GM12878 (cell line): Measurements from ENCODE around the gene ESR2.

Experiments used
- CBX5 ChIP-seq: sonication (generic); IDR thresholded peaks from 2 replicates; pipeline ENCODE4 v1.6.1; 2016; ENCODE audit warnings: low read depth, moderate library complexity, mild to moderate bottlenecking, inconsistent platforms
- CTCF ChIP-seq, 3 experiments: IDR thresholded peaks in 2 of 3; conservative IDR thresholded peaks in 1 of 3; 2 replicates each; pipeline ENCODE4 v1.5.1; 2011; ENCODE audit warnings: low read depth in 3 of 3, low read length in 3 of 3, mild to moderate bottlenecking in 3 of 3, control low read depth in 2 of 3, moderate library complexity in 2 of 3, inconsistent platforms in 1 of 3, mixed read lengths in 1 of 3; ENCODE audit not compliant: control insufficient read depth in 2 of 3, insufficient read depth in 1 of 3; ENCODE audit errors: extremely low read depth in 1 of 3
- E2F8 ChIP-seq: fragments of 450-650 bp; IDR thresholded peaks from 2 replicates; pipeline ENCODE4 v1.6.1; 2018; ENCODE audit warnings: mild to moderate bottlenecking, low read depth, moderate library complexity; ENCODE audit not compliant: partially characterized antibody
- FOS ChIP-seq: IDR thresholded peaks from 3 replicates; pipeline ENCODE4 v1.6.1; 2011; ENCODE audit warnings: borderline replicate concordance; ENCODE audit not compliant: insufficient read length; ENCODE audit errors: extremely low read depth
- FOXK2 ChIP-seq: fragments of 450-650 bp; IDR thresholded peaks from 2 replicates; pipeline ENCODE4 v1.6.1; 2017; ENCODE audit warnings: mild to moderate bottlenecking, moderate library complexity
- HDAC2 ChIP-seq: fragments of 200-600 bp; sonication (generic); IDR thresholded peaks from 2 replicates; pipeline ENCODE4 v1.6.1; 2017
- JUND ChIP-seq: IDR thresholded peaks from 2 replicates; pipeline ENCODE4 v1.6.1; 2012; ENCODE audit warnings: low read depth, mild to moderate bottlenecking, low read length, improper control_type of control experiment, moderate library complexity
- POLR2A ChIP-seq: IDR thresholded peaks from 2 replicates; pipeline ENCODE4 v1.6.1; 2011; ENCODE audit warnings: low read depth, mild to moderate bottlenecking, low read length
- POLR2AphosphoS5 ChIP-seq: IDR thresholded peaks from 2 replicates; pipeline ENCODE4 v1.6.1; 2011; ENCODE audit warnings: mild to moderate bottlenecking, low read length, inconsistent platforms
- RAD21 ChIP-seq: IDR thresholded peaks from 2 replicates; pipeline ENCODE4 v1.6.1; 2011; ENCODE audit warnings: mild to moderate bottlenecking, low read depth, low read length, moderate library complexity; ENCODE audit not compliant: insufficient read depth
- REST ChIP-seq: IDR thresholded peaks from 2 replicates; pipeline ENCODE4 v1.6.1; 2012; ENCODE audit warnings: mild to moderate bottlenecking, low read depth, low read length
- SIX5 ChIP-seq: IDR thresholded peaks from 2 replicates; pipeline ENCODE4 v1.6.1; 2011; ENCODE audit warnings: mild to moderate bottlenecking, low read depth, low read length, moderate library complexity; ENCODE audit not compliant: severe bottlenecking
- SP1 ChIP-seq: IDR thresholded peaks from one replicate; pipeline ENCODE4 v1.6.1; 2011; ENCODE audit warnings: low read depth, low read length
- SPI1 ChIP-seq: IDR thresholded peaks from 2 replicates; pipeline ENCODE4 v1.6.1; 2011; ENCODE audit warnings: low read depth, mild to moderate bottlenecking, low read length, moderate library complexity, borderline replicate concordance; ENCODE audit not compliant: insufficient read depth

- TF ChIP-seq E2F8 (no peak), CTCF (IDR thresholded peaks at IDR 0.05 in 2 of 3, conservative IDR thresholded peaks at IDR 0.05 in 1 of 3; ENCODE audit: control insufficient read depth in 2 of 3, extremely low read depth in 1 of 3, insufficient read depth in 1 of 3, low read depth in 3 of 3, low read length in 3 of 3) (no peak), FOXK2 (no peak), JUND (no peak), SIX5 (no peak), POLR2AphosphoS5 (no peak), POLR2A (no peak), SP1 (no peak), HDAC2 (no peak), SPI1 (no peak), RAD21 (no peak), REST (no peak), CBX5 (no peak), FOS (no peak)
Measured at GRCh38 chr14:64279704-64280668, 14.2 kb downstream of the ESR2 start.
